ENCODE results near the gene PPP2R2D.

PPP2R2D gene

DNA sequence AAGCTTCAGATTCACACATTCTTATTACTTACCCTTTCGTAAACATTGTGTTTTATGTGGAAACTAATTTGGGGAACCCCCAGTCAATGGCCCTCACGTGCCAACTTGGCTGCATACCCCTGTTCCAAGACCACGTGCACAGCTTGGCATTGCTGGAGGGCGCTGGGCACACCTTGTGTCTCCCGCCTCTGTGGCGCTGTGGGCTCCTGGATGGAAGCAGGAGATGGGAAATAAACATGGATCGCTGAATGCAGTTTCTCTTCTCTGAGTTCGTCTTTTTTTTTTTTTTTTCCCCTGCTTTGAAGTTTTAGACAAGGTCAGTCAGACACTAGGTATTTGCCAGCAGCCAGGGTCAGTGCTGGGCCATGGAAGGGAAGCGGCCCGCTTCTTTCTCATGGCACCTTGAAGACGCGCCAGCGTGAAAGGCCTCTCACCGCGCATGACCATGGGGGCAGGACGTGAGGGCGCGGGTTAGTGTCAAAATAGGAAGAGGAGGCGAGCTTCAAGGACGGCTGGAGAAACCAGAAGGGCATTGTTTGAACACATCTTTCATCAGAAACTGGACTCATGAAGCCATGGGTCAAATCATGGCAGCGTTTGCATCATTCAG lies 53.7 kb downstream of the PPP2R2D start:
- TF ChIP-seq, protein P1, sequence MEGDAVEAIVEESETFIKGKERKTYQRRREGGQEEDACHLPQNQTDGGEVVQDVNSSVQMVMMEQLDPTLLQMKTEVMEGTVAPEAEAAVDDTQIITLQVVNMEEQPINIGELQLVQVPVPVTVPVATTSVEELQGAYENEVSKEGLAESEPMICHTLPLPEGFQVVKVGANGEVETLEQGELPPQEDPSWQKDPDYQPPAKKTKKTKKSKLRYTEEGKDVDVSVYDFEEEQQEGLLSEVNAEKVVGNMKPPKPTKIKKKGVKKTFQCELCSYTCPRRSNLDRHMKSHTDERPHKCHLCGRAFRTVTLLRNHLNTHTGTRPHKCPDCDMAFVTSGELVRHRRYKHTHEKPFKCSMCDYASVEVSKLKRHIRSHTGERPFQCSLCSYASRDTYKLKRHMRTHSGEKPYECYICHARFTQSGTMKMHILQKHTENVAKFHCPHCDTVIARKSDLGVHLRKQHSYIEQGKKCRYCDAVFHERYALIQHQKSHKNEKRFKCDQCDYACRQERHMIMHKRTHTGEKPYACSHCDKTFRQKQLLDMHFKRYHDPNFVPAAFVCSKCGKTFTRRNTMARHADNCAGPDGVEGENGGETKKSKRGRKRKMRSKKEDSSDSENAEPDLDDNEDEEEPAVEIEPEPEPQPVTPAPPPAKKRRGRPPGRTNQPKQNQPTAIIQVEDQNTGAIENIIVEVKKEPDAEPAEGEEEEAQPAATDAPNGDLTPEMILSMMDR (conservative IDR thresholded peaks at IDR 0.05), result no peak
- no peak for TF ChIP-seq ZFX (IDR thresholded peaks at IDR 0.05)
- H3K27ac ChIP-seq, result no peak overlapping the region

DNA sequence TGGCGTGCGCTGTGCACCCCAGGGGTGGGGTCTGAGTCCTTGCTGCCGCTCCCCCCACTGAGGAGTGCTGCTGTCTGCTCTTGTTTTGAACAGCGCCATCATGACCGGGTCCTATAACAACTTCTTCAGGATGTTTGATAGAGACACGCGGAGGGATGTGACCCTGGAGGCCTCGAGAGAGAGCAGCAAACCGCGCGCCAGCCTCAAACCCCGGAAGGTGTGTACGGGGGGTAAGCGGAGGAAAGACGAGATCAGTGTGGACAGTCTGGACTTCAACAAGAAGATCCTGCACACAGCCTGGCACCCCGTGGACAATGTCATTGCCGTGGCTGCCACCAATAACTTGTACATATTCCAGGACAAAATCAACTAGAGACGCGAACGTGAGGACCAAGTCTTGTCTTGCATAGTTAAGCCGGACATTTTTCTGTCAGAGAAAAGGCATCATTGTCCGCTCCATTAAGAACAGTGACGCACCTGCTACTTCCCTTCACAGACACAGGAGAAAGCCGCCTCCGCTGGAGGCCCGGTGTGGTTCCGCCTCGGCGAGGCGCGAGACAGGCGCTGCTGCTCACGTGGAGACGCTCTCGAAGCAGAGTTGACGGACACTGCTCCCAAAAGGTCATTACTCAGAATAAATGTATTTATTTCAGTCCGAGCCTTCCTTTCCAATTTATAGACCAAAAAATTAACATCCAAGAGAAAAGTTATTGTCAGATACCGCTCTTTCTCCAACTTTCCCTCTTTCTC lies 55.0 kb downstream of the PPP2R2D start:
- TF ChIP-seq, protein P1 (conservative IDR thresholded peaks at IDR 0.05), result no peak
- no peak for TF ChIP-seq ZFX (IDR thresholded peaks at IDR 0.05)
- H3K27ac ChIP-seq, result no peak overlapping the region

DNA sequence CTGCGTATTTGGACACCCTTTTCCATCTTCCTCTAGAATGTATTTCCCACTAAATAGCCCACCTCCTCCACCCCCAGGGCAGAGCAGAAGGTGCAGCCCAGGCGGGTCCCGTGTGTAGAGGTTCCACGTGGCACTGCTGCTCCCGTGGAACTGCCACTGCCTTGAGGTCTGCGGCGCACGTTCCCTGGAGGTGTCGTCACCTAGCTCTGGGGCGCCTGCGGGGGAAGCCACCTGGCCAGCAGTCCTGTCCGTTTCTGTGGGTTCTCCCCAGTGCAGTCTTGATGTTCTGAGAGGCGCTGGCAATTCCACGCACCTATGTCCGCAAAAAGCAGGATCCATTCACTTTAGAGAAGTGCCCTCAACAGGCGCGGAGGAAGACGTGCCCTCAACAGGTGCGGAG lies 59.0 kb downstream of the PPP2R2D start:
- TF ChIP-seq ZFX (IDR thresholded peaks at IDR 0.05), result no peak
- TF ChIP-seq, protein P1 (conservative IDR thresholded peaks at IDR 0.05), result no peak
- H3K27ac ChIP-seq, result no peak overlapping the region

DNA sequence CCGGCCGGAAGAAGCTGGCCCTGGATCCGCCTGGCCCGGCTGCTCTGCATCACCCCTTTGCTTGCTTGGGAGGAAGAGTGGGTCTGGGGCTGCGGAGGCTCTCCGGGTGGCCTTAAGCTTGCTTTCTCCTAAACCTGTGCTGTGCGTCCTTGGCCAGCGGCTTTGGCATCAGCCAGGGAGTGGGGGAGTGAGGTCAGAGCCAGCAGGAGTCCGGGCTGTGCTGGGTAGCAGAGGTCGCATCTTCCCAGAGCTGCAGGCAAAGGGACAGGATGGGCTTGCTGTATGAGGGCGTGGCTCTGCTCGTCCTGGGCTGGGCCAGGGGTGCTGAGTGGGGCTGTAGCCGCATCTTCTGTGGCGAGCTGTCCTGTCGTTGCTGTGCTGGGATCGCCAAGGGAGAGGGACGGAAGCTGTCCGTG lies 59.8 kb downstream of the PPP2R2D start:
- peak overlapping the region; percentile 73; the same call in 1 of the 2 replicates for H3K27ac ChIP-seq
- TF ChIP-seq, protein P1 (conservative IDR thresholded peaks at IDR 0.05), result no peak
- no peak for TF ChIP-seq ZFX (IDR thresholded peaks at IDR 0.05)

DNA sequence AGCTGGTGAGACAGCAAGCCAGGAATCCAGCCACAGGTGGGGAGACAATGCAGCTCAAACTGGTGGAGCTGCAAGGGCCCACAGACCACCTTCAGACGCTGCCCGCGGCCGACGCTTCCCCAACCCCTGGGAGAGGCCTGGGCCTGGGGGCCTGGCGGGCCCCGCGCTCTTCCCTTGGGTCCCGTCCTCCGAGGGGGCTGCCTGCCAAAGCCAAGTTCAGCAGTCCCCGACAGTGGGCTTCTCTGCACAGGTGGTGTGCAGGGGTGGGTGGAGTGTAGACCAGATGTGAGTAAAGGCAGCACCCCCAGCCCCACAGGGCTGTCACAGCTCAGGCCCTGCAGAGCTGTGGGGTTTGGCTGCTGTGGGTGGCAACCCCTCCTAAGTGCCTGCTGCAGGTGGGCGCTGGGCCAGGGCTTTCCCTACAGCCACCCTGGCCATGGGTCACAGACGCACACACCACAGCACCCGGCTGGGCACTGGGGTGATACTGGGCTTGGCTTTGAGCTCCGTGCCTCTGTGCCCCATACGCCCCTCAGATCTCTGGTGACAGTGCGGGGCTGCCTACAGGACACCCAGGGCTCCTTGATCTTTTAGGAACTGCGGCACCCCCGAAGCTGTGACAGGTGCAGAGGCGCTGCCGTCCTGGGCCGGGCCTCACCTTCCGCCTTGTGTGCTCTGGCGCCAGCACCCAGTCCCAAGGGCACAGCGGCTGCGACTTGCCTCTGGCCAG lies 60.4 kb downstream of the PPP2R2D start:
- peak overlapping the region; percentile 73 for H3K27ac ChIP-seq
- no peak for TF ChIP-seq ZFX (IDR thresholded peaks at IDR 0.05)
- TF ChIP-seq, protein P1 (conservative IDR thresholded peaks at IDR 0.05), result no peak

DNA sequence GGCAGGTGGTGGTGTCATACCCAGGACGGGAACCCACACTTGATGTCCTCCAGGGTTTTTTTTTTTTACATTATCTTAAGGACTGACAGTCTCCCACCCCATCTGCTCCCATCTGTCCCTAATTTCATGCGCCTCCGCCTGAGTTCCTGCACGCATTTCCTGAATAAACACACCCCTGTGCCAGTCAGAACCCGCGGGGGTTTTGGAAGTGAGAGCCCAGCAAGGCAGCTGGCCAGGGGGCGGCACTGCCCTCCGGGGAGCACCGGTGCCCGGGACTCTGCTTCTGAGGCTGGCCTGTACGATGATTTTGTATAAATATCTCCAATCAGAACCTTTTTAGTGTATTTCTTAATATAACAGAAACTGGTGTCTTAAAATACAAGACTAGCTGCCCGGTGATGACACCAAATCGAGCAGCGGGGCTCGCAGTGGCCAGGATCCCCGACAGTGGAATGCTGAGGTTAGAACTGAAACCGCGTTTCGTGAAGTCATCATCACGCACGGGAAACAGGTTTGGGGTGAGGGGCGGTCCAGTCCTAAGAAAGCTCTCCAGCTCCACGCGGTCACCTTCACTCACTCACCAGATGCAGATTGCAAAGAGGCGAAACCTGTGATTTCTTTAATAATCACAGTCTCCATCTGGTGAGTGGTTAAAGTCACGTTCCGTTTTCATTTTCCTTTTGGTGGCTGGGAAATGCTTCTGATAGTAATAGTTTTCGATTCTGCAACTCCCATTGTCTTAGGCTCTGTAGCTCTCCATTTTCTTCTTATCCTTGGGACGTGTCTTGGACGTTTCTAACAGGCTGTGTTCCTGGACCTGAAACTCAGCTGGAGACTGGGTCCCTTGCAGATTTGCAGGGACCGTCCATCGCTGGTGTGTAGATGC lies 61.2 kb downstream of the PPP2R2D start:
- TF ChIP-seq ZFX (IDR thresholded peaks at IDR 0.05), result no peak
- TF ChIP-seq, protein P1 (conservative IDR thresholded peaks at IDR 0.05), result no peak
- H3K27ac ChIP-seq, result peak overlapping the region; percentile 73

Data from C4-2B (cell line).